Measurements from ENCODE around the gene TSEN2.

DNA sequence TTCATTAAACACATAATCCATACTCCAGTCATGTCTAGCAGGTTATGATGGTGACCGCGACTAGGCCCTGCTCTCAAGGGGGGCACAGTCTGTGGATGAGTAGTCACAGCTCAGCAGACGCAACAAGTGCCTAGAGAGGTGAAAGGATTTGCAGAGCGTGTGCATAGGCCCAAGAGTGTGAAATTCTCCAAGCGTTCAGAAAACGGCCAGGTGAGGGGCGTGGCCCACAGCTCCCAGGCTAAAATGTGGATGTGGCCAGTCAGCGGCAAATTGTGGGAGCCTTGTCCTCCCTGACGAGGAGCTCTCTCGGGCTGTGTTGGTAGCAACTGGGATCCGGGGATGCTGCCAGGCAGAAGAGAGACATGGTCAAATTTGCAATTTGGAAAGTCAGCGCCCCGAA, 46.4 kb upstream of the TSEN2 start:
- TF ChIP-seq POLR2A (IDR thresholded peaks at IDR 0.05) (no peak), EP300 (IDR thresholded peaks at IDR 0.05) (no peak)
- TF ChIP-seq, protein P1, sequence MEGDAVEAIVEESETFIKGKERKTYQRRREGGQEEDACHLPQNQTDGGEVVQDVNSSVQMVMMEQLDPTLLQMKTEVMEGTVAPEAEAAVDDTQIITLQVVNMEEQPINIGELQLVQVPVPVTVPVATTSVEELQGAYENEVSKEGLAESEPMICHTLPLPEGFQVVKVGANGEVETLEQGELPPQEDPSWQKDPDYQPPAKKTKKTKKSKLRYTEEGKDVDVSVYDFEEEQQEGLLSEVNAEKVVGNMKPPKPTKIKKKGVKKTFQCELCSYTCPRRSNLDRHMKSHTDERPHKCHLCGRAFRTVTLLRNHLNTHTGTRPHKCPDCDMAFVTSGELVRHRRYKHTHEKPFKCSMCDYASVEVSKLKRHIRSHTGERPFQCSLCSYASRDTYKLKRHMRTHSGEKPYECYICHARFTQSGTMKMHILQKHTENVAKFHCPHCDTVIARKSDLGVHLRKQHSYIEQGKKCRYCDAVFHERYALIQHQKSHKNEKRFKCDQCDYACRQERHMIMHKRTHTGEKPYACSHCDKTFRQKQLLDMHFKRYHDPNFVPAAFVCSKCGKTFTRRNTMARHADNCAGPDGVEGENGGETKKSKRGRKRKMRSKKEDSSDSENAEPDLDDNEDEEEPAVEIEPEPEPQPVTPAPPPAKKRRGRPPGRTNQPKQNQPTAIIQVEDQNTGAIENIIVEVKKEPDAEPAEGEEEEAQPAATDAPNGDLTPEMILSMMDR (IDR thresholded peaks at IDR 0.05) = no peak
